Urinary bladder (tissue), 4 donors: Measurements from ENCODE around the gene NCOA3. TPM values are rescaled to one million over a fixed set of nuclear protein-coding genes. Genes with fewer than 3 reads are reported as not detected.
"Not testable (repeated sequence)": the region's sequence is repeated elsewhere in the genome, so short reads cannot be mapped to it uniquely, and the experiment has no call there.

Experiments used
- DNase-seq: peaks from one replicate; pipeline ENCODE4 v3.0.0-alpha.2; 2015; ENCODE audit errors: extremely low spot score
- H3K27ac ChIP-seq: one replicate; pipeline ENCODE4 v1.5.1; 2013; ENCODE audit warnings: low read depth, mild to moderate bottlenecking, moderate library complexity
- H3K36me3 ChIP-seq: one replicate; pipeline ENCODE4 v1.6.1; 2013; ENCODE audit warnings: mild to moderate bottlenecking, moderate library complexity; ENCODE audit not compliant: insufficient read depth
- H3K4me1 ChIP-seq: one replicate; pipeline ENCODE4 v1.6.1; 2013; ENCODE audit warnings: mild to moderate bottlenecking, moderate library complexity; ENCODE audit not compliant: insufficient read depth
- H3K4me3 ChIP-seq: one replicate; pipeline ENCODE4 v1.5.1; 2013; ENCODE audit warnings: low read depth, low read length
- WGBS: extraction: QIAGEN DNeasy Blood & Tissue Kit; methylation state at CpG from one replicate; pipeline ENCODE4 v1.1.7; 2013; 5-methylcytosine and 5-hydroxymethylcytosine counted together
- polyA plus RNA-seq: library from polyadenylated mRNA; stranded (reverse); fragments of 200-250 nt; gene quantifications from one replicate; pipeline ENCODE4 v1.2.3, GENCODE V29; 2013
- total RNA-seq: library from RNA; depleted of rRNA; stranded (reverse); fragments of >200 nt; gene quantifications from one replicate; pipeline ENCODE4 v1.2.3, GENCODE V29; 2014
- donor health status: healthy with polysubstance abuse.
- donor health status: healthy.

NCOA3 gene
- total and polyA plus RNA-seq, 2 donors, result 13.7 to 54.5 TPM

GRCh38 chr20:47461906-47462305, 39.8 kb upstream of the NCOA3 start:
- not testable (repeated sequence) for H3K4me3 ChIP-seq, DNase-seq, H3K36me3 ChIP-seq, H3K27ac ChIP-seq, H3K4me1 ChIP-seq
- WGBS, result 96% methylated on average over 5 of the region's 5 CpGs

GRCh38 chr20:47464380-47465101, 37.1 kb upstream of the NCOA3 start:
- Histone ChIP-seq H3K36me3 (no peaks in the 10 kb centered on the region), H3K27ac (no peak overlapping the region), H3K4me3 (no peak overlapping the region), H3K4me1 (no peaks in the 10 kb centered on the region)
- 40% methylated on average over 11 of the region's 11 CpGs for WGBS
- peak; percentile 71 for DNase-seq

- DNase-seq, result no peak
- WGBS, result 94% methylated on average over 16 of the region's 16 CpGs
- H3K27ac ChIP-seq, result no peak overlapping the region
- H3K36me3 ChIP-seq, result no peaks in the 10 kb centered on the region
- H3K4me3 ChIP-seq, result no peak overlapping the region
- no peaks in the 10 kb centered on the region for H3K4me1 ChIP-seq
Measured at GRCh38 chr20:47465335-47466090, 36.2 kb upstream of the NCOA3 start.

GRCh38 chr20:47466213-47466612, 35.5 kb upstream of the NCOA3 start:
- H3K27ac ChIP-seq, result no peak overlapping the region
- WGBS, result 90% methylated on average over 2 of the region's 2 CpGs
- DNase-seq, result no peak

GRCh38 chr20:47466704-47467459, 34.8 kb upstream of the NCOA3 start:
- no peak for DNase-seq
- Histone ChIP-seq H3K4me3 (no peak overlapping the region), H3K27ac (no peak overlapping the region), H3K36me3 (no peaks in the 10 kb centered on the region), H3K4me1 (no peaks in the 10 kb centered on the region)
- 91% methylated on average over 15 of the region's 15 CpGs for WGBS

More at GRCh38 chr20:47466213-47466612, 35.5 kb upstream of the NCOA3 start:
- H3K4me3 ChIP-seq, result no peak overlapping the region
- H3K4me1 ChIP-seq, result no peaks in the 10 kb centered on the region
- no peaks in the 10 kb centered on the region for H3K36me3 ChIP-seq

- Histone ChIP-seq H3K36me3 (no peaks in the 10 kb centered on the region), H3K4me3 (no peak overlapping the region)
- 50% methylated on average over 14 of the region's 14 CpGs for WGBS
Measured at GRCh38 chr20:47468290-47469050, 33.2 kb upstream of the NCOA3 start.

GRCh38 chr20:47475419-47476044, 26.2 kb upstream of the NCOA3 start:
- DNase-seq, result no peak
- Histone ChIP-seq H3K4me1 (no peaks in the 10 kb centered on the region), H3K27ac (no peak overlapping the region), H3K4me3 (no peak overlapping the region), H3K36me3 (no peaks in the 10 kb centered on the region)
- 94% methylated on average over 4 of the region's 4 CpGs for WGBS

More at GRCh38 chr20:47468290-47469050, 33.2 kb upstream of the NCOA3 start:
- Histone ChIP-seq H3K27ac (no peak overlapping the region), H3K4me1 (no peaks in the 10 kb centered on the region)
- DNase-seq, result no peak

- no peaks in the 10 kb centered on the region for H3K36me3 ChIP-seq
- H3K4me1 ChIP-seq, result no peaks in the 10 kb centered on the region
- no peak overlapping the region for H3K4me3 ChIP-seq
- WGBS, result 94% methylated on average over 2 of the region's 2 CpGs
- H3K27ac ChIP-seq, result no peak overlapping the region
- no peak for DNase-seq
Measured at GRCh38 chr20:47476452-47476851, 25.2 kb upstream of the NCOA3 start.

- H3K27ac ChIP-seq, result no peak overlapping the region
- no peaks in the 10 kb centered on the region for H3K4me1 ChIP-seq
- 97% methylated on average over 4 of the region's 4 CpGs for WGBS
- H3K4me3 ChIP-seq, result no peak overlapping the region
- no peak for DNase-seq
- no peaks in the 10 kb centered on the region for H3K36me3 ChIP-seq
Measured at GRCh38 chr20:47479093-47479492, 22.6 kb upstream of the NCOA3 start.

GRCh38 chr20:47479506-47479905, 22.2 kb upstream of the NCOA3 start:
- no peaks in the 10 kb centered on the region for H3K4me1 ChIP-seq
- no peak overlapping the region for H3K27ac ChIP-seq
- H3K36me3 ChIP-seq, result no peaks in the 10 kb centered on the region
- H3K4me3 ChIP-seq, result no peak overlapping the region
- DNase-seq, result no peak

- WGBS, result 87% methylated on average over 6 of the region's 6 CpGs
- Histone ChIP-seq H3K36me3 (no peaks in the 10 kb centered on the region), H3K4me3 (no peak overlapping the region), H3K27ac (no peak overlapping the region), H3K4me1 (no peaks in the 10 kb centered on the region)
- no peak for DNase-seq
Measured at GRCh38 chr20:47480239-47480638, 21.4 kb upstream of the NCOA3 start.

- no peak overlapping the region for H3K27ac ChIP-seq
- no peaks in the 10 kb centered on the region for H3K36me3 ChIP-seq
- DNase-seq, result no peak
- H3K4me1 ChIP-seq, result no peaks in the 10 kb centered on the region
- H3K4me3 ChIP-seq, result no peak overlapping the region
Measured at GRCh38 chr20:47480705-47481104, 21.0 kb upstream of the NCOA3 start.
